Measurements from ENCODE around the gene CMTM2.

CMTM2 gene

DNA sequence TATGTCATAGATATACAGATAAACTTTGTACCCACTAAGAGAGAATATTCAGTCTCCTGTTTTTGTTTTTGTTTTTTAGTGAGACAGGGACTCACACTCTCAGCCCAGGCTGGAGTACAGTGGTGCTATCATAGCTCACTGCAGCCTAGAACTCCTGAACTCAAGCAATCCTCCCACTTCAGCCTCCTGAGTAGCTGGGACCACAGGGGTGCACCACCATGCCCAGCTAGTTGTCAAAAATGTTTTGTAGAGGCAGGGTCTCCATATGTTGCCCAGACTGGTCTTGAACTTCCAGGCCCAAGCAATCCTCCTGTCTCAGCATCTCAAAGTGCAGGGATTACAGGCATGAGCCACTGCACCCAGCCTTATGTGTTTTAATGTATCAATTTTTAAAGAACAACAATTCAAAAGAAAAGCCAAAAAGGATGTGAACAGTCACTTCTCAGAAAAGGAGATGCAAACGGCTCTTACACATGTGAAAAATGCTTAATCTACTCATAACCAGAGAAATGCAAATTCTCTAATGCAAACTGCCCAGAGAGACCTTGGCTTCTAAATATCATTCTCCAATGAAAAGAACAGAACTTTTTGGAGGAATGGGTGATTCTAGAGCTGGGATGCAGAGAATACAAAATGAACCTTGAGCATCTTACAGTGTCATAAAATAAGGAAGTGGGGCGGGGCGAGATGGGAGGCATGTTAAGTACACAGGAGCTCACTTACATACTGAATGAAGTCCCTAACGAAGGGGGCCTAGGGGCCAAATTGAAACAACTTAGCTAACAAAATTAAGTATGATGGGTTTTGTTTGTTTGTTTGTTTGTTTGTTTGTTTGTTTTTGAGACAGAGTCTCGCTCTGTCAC, 18.0 kb downstream of the CMTM2 start:
- no peak overlapping the region for H3K4me3 ChIP-seq (ENCODE audit: insufficient read depth, low read depth, low read length)
- H3K4me1 ChIP-seq (ENCODE audit: control insufficient read depth, insufficient read depth, low read length), result no peaks in the 10 kb centered on the region
- H3K36me3 ChIP-seq (ENCODE audit: control insufficient read depth, insufficient read depth, low read length), result no peaks in the 10 kb centered on the region
- H3K27me3 ChIP-seq (ENCODE audit: control insufficient read depth, insufficient read depth, low read length, poor library complexity, severe bottlenecking), result no peaks in the 10 kb centered on the region
- no peak overlapping the region for H3K27ac ChIP-seq (ENCODE audit: insufficient read depth, low read depth, low read length, poor library complexity, severe bottlenecking)
- 95 to 96% methylated on average over 5 of the region's 5 CpGs for WGBS, 2 experiments
- no peaks in the 10 kb centered on the region for H3K9me3 ChIP-seq (ENCODE audit: control insufficient read depth, low read length)

DNA sequence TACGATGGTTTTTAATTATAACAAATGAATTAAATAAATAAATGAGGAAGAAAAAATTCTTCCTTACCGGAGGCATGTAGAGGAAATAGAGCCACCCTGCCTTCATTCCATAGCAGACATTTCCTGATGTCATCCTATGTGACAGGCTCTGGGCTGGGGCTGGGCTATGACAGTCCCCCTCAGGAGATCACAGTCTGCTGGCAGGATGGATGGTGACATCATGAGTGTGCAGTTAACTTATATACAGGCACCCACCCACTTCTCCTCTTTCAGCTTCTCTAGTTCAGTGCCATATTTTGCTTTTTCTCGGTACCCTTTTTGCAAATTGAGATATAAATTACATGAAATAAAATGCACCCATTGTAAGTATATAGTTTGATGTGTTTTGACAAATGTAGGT, 18.8 kb downstream of the CMTM2 start:
- Histone ChIP-seq H3K4me1 (ENCODE audit: control insufficient read depth, insufficient read depth, low read length) (no peaks in the 10 kb centered on the region), H3K27ac (ENCODE audit: insufficient read depth, low read depth, low read length, poor library complexity, severe bottlenecking) (no peak overlapping the region), H3K27me3 (ENCODE audit: control insufficient read depth, insufficient read depth, low read length, poor library complexity, severe bottlenecking) (no peaks in the 10 kb centered on the region), H3K4me3 (ENCODE audit: insufficient read depth, low read depth, low read length) (no peak overlapping the region), H3K36me3 (ENCODE audit: control insufficient read depth, insufficient read depth, low read length) (no peaks in the 10 kb centered on the region), H3K9me3 (ENCODE audit: control insufficient read depth, low read length) (no peaks in the 10 kb centered on the region)
- WGBS, 2 experiments, result 88 to 92% methylated on average over 1 to 2 of the region's 3 CpGs

DNA sequence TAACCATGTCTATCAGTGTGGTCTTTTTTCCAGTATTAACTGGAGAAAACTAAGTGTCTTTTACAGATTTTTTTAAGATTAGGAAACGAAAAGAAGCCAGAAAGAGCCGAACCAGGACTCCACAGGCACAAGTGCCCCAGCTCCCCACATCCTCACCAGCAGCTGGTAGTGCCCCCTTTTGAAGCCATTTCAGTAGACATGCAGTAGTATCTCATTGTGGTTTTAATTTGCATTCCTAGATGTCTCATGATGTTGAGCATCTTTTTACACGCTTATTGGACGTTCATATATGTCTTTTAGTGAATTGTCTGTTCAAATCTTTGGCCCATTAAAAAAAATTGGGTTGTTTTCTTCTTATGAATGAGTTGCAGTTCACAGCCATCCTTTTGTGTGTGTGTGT, 20.5 kb downstream of the CMTM2 start:
- Histone ChIP-seq H3K36me3 (ENCODE audit: control insufficient read depth, insufficient read depth, low read length) (no peaks in the 10 kb centered on the region), H3K4me1 (ENCODE audit: control insufficient read depth, insufficient read depth, low read length) (no peaks in the 10 kb centered on the region), H3K27me3 (ENCODE audit: control insufficient read depth, insufficient read depth, low read length, poor library complexity, severe bottlenecking) (no peaks in the 10 kb centered on the region), H3K4me3 (ENCODE audit: insufficient read depth, low read depth, low read length) (no peak overlapping the region), H3K27ac (ENCODE audit: insufficient read depth, low read depth, low read length, poor library complexity, severe bottlenecking) (no peak overlapping the region), H3K9me3 (ENCODE audit: control insufficient read depth, low read length) (no peaks in the 10 kb centered on the region)
- 92 to 97% methylated on average over 4 of the region's 4 CpGs for WGBS, 2 experiments

DNA sequence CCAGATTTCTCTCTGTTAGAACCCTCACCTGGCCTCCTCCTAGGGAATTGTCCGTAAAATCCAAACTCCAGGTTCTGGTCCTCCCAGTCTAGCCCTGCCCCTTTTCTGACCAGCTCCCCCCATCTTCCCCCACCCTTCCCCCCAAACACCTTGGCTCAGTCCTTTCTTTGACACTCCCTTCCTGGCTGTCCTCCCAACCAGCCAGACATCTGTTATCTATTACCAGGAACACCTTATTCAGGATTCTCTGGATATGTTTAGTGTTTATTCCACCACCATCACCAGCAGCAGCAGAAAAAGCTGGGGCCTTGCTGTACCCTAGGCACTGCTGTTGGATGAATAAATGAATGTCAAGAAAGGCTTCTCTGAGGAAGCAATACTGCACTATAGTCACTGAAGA, 21.2 kb downstream of the CMTM2 start:
- H3K4me3 ChIP-seq (ENCODE audit: insufficient read depth, low read depth, low read length), result no peak overlapping the region
- WGBS, 2 experiments, result 95 to 98% methylated on average over 1 of the region's 1 CpG
- no peak overlapping the region for H3K27ac ChIP-seq (ENCODE audit: insufficient read depth, low read depth, low read length, poor library complexity, severe bottlenecking)

DNA sequence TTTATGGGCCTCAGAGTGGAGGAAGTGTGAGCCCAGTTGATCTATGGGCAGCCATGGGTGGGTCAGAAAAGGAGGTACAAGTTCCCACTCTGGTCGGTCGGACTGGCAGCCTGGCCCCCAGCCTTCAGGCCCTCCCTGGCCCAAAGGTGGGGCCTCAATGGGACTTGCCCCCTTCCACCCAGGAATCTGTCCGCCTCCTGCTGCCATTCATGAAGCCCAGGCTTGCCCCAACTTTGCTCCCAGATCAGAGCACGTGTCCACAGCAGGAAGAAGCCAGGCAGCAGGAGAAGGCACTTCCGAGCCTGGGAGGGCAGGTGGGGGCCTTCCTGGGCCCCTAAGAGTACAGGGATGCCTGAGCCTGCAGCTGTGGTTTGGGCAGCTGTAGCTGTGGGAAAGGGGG, 22.2 kb downstream of the CMTM2 start:
- WGBS, 2 experiments, result 91 to 94% methylated on average over 5 of the region's 5 CpGs
- Histone ChIP-seq H3K4me3 (ENCODE audit: insufficient read depth, low read depth, low read length) (no peak overlapping the region), H3K36me3 (ENCODE audit: control insufficient read depth, insufficient read depth, low read length) (no peaks in the 10 kb centered on the region), H3K27ac (ENCODE audit: insufficient read depth, low read depth, low read length, poor library complexity, severe bottlenecking) (no peak overlapping the region), H3K9me3 (ENCODE audit: control insufficient read depth, low read length) (no peaks in the 10 kb centered on the region), H3K4me1 (ENCODE audit: control insufficient read depth, insufficient read depth, low read length) (peaks cover 4% of the 10 kb centered on the region), H3K27me3 (ENCODE audit: control insufficient read depth, insufficient read depth, low read length, poor library complexity, severe bottlenecking) (no peaks in the 10 kb centered on the region)

More for the DNA sequence above, 21.2 kb downstream of the CMTM2 start:
- H3K4me1 ChIP-seq (ENCODE audit: control insufficient read depth, insufficient read depth, low read length), result no peaks in the 10 kb centered on the region
- H3K27me3 ChIP-seq (ENCODE audit: control insufficient read depth, insufficient read depth, low read length, poor library complexity, severe bottlenecking), result no peaks in the 10 kb centered on the region
- H3K9me3 ChIP-seq (ENCODE audit: control insufficient read depth, low read length), result no peaks in the 10 kb centered on the region
- H3K36me3 ChIP-seq (ENCODE audit: control insufficient read depth, insufficient read depth, low read length), result no peaks in the 10 kb centered on the region

DNA sequence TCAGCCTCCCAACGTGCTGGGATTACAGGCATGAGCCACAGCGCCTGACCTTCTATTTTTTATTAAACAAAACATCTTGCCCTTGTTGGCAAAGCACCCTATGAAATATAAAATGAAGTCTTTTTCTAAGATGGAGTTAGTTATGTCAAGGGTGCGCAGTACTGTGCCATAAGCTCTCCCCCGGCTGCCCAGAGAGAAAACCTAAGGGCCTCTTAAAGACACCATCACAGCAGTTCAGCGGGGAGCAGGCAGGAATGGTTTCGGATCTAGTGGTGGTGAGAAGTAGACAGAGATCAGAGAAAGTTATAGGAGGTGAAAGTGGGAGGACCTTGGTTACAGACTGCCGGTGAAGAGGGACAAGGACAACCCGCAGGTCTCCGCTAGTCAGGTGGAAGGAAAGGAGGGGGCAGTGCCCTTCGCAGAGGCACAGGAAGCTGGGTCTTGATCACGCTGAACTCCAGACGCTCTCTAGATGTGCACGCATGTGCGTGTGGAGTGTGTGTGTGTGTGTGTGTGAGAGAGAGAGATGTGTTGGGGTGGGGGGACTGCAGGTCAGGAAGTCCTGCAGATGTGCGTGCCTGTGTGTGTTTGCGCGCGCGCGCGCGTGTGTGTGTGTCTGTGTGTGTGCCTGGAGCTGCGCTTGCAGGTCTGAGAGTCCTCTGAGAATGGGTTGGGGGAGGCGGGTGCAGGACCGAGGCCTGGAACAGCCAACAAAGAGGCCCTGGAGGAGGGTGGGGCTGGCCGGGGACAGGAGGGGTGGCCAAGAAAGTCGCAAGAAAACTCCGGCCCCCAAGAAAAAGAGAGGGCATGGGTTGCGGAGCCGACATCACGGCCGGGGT, 24.5 kb downstream of the CMTM2 start:
- H3K9me3 ChIP-seq (ENCODE audit: control insufficient read depth, low read length), result no peaks in the 10 kb centered on the region

DNA sequence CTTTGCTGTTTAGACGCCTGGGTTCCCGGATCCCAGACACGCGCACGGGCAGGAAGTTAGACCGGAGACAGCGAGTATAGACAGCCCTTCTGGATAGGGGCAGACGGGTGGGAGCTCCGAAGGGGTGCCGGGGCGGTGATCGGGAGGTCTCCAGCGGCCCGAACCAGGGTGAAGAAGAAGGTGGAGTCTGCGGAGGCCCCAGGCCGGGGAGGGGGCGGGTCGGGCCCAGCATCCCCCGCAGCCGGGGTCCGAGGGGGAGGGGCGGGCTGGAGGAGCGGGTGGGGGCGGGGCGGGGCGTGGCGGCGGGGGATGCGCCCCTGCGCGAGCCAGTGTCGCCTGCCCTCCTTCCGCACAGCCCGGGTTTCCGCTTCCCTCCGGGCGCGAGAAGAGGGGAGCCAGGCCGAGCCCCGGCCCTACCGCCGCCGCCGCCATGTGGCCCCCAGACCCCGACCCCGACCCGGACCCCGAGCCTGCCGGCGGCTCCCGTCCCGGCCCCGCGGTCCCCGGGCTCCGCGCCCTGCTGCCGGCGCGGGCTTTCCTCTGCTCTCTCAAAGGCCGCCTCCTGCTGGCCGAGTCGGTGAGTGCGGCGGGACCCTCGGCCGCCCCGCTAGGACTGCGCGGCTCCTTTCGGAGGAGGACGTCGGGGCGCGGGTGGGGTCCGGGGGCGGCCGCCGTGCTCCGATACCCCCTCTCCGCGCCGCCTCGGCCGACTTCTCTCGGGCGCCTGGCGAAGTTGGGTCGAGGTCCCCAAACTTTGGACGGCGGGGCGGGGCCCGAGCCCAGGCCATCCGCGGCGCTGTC, 25.3 kb downstream of the CMTM2 start, which contains the start of gene CMTM3:
TSS of gene CMTM3 (plus strand) at position 329 of the 801 bp plus-strand sequence. CDS start at position 431, 102 bp downstream.
- Histone ChIP-seq H3K4me1 (ENCODE audit: control insufficient read depth, insufficient read depth, low read length) (peaks cover 9% of the 10 kb centered on the region), H3K9me3 (ENCODE audit: control insufficient read depth, low read length) (no peaks in the 10 kb centered on the region), H3K27me3 (ENCODE audit: control insufficient read depth, insufficient read depth, low read length, poor library complexity, severe bottlenecking) (no peaks in the 10 kb centered on the region), H3K4me3 (ENCODE audit: insufficient read depth, low read depth, low read length) (peak within 1 kb of the TSS; percentile 72), H3K36me3 (ENCODE audit: control insufficient read depth, insufficient read depth, low read length) (peaks cover 1% of the 10 kb centered on the region), H3K27ac (ENCODE audit: insufficient read depth, low read depth, low read length, poor library complexity, severe bottlenecking) (peak within 1 kb of the TSS; percentile 57)
- WGBS, 2 experiments, result 0% methylated on average over 93 to 96 of the region's 96 CpGs

More for the DNA sequence above, 24.5 kb downstream of the CMTM2 start:
- WGBS, 2 experiments, result 12 to 14% methylated on average over 32 of the region's 32 CpGs
- H3K36me3 ChIP-seq (ENCODE audit: control insufficient read depth, insufficient read depth, low read length), result no peaks in the 10 kb centered on the region
- H3K4me3 ChIP-seq (ENCODE audit: insufficient read depth, low read depth, low read length), result peak overlapping the region; percentile 72
- peaks cover 6% of the 10 kb centered on the region for H3K4me1 ChIP-seq (ENCODE audit: control insufficient read depth, insufficient read depth, low read length)
- H3K27ac ChIP-seq (ENCODE audit: insufficient read depth, low read depth, low read length, poor library complexity, severe bottlenecking), result peak overlapping the region; percentile 36
- H3K27me3 ChIP-seq (ENCODE audit: control insufficient read depth, insufficient read depth, low read length, poor library complexity, severe bottlenecking), result no peaks in the 10 kb centered on the region

DNA sequence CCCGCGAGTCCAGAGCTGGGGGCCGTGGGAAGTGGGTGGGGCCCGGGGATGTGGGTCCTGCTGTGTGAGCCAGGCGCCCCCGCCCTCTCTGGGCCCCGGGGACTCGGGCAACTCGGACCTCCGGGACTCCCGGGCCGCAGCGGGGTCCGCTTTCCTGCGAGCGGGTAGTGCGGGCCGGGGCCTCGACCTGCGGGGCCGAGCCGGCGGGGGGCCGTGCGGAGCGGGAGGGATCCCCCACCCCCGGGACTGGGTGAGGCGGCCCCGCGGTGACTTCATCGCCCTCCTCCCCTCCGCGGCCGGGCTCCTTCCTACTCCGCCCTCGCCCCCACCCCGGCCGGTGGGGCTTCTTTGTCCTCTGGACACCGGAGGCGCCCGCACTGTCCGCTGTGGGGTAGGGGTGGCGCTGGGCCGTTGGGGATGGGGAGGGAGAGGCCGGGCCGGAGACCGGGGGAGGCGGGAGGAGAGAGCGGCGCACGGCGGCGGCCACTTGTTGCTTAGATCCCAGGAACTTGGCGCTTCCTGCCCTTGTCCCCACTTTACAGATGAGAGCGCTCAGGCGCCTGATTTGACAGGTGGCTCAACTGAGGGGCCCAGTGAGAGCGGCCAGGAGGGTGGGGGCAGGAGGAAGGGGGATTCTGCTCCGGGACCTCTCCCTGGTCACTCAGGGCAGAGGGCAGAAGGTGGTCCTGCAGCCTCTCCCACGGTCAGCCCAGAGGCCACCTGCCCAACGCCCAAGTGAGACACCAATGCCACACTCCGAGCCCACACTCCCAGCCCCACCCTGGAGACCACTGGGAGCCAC, 26.1 kb downstream of the CMTM2 start:
- H3K27ac ChIP-seq (ENCODE audit: insufficient read depth, low read depth, low read length, poor library complexity, severe bottlenecking), result peak overlapping the region; percentile 57
- 3% methylated on average over 61 of the region's 61 CpGs for WGBS, 2 experiments
- H3K4me3 ChIP-seq (ENCODE audit: insufficient read depth, low read depth, low read length), result peak overlapping the region; percentile 72

DNA sequence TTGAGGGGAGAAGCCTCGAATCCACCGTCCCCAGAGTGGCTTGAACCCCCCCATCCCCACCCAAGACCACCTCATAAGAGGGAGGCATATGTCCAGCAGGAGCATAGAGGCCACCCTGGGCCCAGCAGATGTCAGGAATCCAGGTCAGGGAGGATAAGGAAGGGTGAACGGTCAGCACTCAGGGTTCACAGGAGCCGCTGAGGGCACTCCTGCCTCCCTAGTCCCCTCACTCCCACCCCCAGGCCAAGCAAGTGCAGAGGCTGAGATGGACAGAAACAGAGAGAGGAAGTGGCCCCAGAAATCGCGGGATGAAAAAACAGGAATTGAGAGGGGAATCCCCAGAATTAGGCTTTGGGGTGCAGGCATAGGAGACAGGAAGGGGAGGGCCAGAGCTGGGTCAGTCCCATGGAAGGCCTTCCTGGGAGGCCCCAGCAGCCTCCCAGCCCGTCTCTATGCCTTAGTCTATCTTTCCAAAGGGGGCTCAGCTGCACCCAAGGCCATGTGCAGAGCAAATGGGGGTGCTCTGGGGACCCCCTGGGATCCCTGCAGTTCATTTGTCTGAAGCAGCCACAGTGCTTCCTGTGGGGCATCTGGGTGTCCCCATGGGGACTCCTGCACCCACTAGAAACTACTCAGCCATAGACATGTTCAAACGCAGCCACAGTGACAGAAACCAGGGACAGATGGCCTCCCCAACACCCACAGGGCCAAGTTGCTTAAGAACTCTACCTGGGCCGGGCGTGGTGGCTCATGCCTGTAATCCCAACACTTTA, 26.9 kb downstream of the CMTM2 start:
- H3K27me3 ChIP-seq (ENCODE audit: control insufficient read depth, insufficient read depth, low read length, poor library complexity, severe bottlenecking), result no peaks in the 10 kb centered on the region
- H3K9me3 ChIP-seq (ENCODE audit: control insufficient read depth, low read length), result no peaks in the 10 kb centered on the region
- peaks cover 17% of the 10 kb centered on the region for H3K36me3 ChIP-seq (ENCODE audit: control insufficient read depth, insufficient read depth, low read length)
- peaks cover 9% of the 10 kb centered on the region for H3K4me1 ChIP-seq (ENCODE audit: control insufficient read depth, insufficient read depth, low read length)
- H3K27ac ChIP-seq (ENCODE audit: insufficient read depth, low read depth, low read length, poor library complexity, severe bottlenecking), result no peak overlapping the region
- WGBS, 2 experiments, result 69 to 73% methylated on average over 10 of the region's 10 CpGs
- H3K4me3 ChIP-seq (ENCODE audit: insufficient read depth, low read depth, low read length), result peak overlapping the region; percentile 72

More for the DNA sequence above, 26.1 kb downstream of the CMTM2 start:
- Histone ChIP-seq H3K27me3 (ENCODE audit: control insufficient read depth, insufficient read depth, low read length, poor library complexity, severe bottlenecking) (no peaks in the 10 kb centered on the region), H3K4me1 (ENCODE audit: control insufficient read depth, insufficient read depth, low read length) (peaks cover 9% of the 10 kb centered on the region), H3K9me3 (ENCODE audit: control insufficient read depth, low read length) (no peaks in the 10 kb centered on the region), H3K36me3 (ENCODE audit: control insufficient read depth, insufficient read depth, low read length) (peaks cover 9% of the 10 kb centered on the region)
